BLaER1 treated with 17β-estradiol and CSF1 and Interleukin-3, amounts not matched to agents 10 nM and 100 nM (cell line): ENCODE data around the gene REST.
"Not testable (repeated sequence)": the region's sequence is repeated elsewhere in the genome, so short reads cannot be mapped to it uniquely, and the experiment has no call there.

ENCODE experiments used
- H3K27ac ChIP-seq, 11 experiments: shearing (Covaris generic); formaldehyde crosslinking; 2 replicates each; pipeline ENCODE4 v1.8.1; 2022
- H3K27me3 ChIP-seq, 11 experiments: shearing (Covaris generic); formaldehyde crosslinking; 2 replicates each; pipeline ENCODE4 v1.8.1; 2022
- H3K36me3 ChIP-seq, 11 experiments: shearing (Covaris generic); formaldehyde crosslinking; 2 replicates each; pipeline ENCODE4 v1.8.1; 2022
- H3K4me1 ChIP-seq, 10 experiments: shearing (Covaris generic); formaldehyde crosslinking; 2 replicates each; pipeline ENCODE4 v1.8.1; 2022
- H3K4me2 ChIP-seq, 11 experiments: shearing (Covaris generic); formaldehyde crosslinking; 2 replicates each; pipeline ENCODE4 v1.8.1; 2022
- H3K4me3 ChIP-seq, 10 experiments: shearing (Covaris generic); formaldehyde crosslinking; 2 replicates each; pipeline ENCODE4 v1.8.1; 2022
- H3K9ac ChIP-seq, 11 experiments: shearing (Covaris generic); formaldehyde crosslinking; 2 replicates each; pipeline ENCODE4 v1.8.1; 2022
- H3K9me3 ChIP-seq, 11 experiments: shearing (Covaris generic); formaldehyde crosslinking; replicated peaks in 1 of 11; 2 replicates each; pipeline ENCODE4 v1.8.1; 2022
- H4K20me1 ChIP-seq, 11 experiments: shearing (Covaris generic); formaldehyde crosslinking; 2 replicates each; pipeline ENCODE4 v1.8.1; 2022
- Cebpa-rat ChIP-seq, 11 experiments: shearing (Covaris generic); IDR thresholded peaks; 2 replicates each; pipeline ENCODE4 v1.8.1; 2022

REST gene

DNA sequence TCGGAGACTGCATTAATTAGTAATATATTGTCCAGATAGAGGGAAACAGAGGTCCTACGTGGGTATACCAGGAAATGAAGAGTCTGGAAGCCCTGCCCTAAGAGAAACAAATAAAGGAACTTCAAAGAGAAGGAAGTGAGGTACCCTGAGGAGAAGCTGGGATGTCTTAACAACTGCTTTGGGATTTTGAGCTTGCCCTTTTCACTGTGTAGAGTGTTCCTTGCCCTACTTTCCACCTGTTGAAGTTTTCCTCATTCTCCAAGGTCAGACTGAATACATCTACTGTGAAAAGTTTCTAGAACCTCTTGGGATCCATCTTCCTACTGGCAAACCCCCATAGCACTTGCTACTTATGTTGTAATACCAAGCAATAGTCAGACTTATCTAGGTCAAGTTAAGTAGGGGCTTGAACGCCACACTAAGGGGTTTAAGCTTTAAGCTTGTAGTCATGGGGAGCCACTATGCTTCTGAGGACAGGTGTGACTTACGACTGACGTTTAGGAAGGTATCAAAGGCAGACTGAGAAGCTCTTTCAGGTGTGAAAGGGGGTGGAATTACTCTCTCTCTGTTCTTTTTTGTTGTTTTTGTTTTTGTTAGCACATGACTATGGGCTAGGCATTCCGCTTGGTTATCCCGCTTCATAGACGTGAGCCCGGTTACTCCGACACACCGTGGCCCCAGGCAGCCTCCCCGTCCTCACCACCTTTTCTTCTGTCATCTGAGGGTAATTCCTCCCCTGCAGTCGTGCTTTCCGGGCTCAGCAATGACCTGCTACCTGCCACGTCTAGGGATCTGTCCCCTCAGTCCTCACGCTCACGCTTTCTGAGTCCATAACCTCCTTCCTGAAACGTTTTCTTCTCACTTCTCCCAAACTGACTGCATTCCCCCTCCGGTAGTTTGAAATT is 959 bp upstream of the REST start:
- Histone ChIP-seq H3K27ac (peak overlapping the region in 5 of 11 experiments; percentile 21 to 99 (median 97); a peak in 5 of 22 replicates), H4K20me1 (peaks cover 14 to 34% (median 20%) of the 10 kb centered on the region in 11 experiments; a peak in 20 of 22 replicates), H3K36me3 (peaks cover 7 to 13% (median 11%) of the 10 kb centered on the region in 11 experiments; a peak in 20 of 22 replicates), H3K9me3 (no peaks in the 10 kb centered on the region), H3K27me3 (no peaks in the 10 kb centered on the region), H3K4me3 (peak overlapping the region; percentile 74 to 97 (median 90)), H3K9ac (peak overlapping the region; percentile 88 to 99 (median 96); a peak in 20 of 22 replicates), H3K4me1 (peaks cover 27 to 38% (median 31%) of the 10 kb centered on the region in 10 experiments), H3K4me2 (peak overlapping the region; percentile 79 to 97 (median 87))
- 0 out of 22 replicates have a peak, but pooled peaks of 1 of the 11 experiments have one; percentile 36 for TF ChIP-seq Cebpa-rat (IDR thresholded peaks at IDR 0.05)

DNA sequence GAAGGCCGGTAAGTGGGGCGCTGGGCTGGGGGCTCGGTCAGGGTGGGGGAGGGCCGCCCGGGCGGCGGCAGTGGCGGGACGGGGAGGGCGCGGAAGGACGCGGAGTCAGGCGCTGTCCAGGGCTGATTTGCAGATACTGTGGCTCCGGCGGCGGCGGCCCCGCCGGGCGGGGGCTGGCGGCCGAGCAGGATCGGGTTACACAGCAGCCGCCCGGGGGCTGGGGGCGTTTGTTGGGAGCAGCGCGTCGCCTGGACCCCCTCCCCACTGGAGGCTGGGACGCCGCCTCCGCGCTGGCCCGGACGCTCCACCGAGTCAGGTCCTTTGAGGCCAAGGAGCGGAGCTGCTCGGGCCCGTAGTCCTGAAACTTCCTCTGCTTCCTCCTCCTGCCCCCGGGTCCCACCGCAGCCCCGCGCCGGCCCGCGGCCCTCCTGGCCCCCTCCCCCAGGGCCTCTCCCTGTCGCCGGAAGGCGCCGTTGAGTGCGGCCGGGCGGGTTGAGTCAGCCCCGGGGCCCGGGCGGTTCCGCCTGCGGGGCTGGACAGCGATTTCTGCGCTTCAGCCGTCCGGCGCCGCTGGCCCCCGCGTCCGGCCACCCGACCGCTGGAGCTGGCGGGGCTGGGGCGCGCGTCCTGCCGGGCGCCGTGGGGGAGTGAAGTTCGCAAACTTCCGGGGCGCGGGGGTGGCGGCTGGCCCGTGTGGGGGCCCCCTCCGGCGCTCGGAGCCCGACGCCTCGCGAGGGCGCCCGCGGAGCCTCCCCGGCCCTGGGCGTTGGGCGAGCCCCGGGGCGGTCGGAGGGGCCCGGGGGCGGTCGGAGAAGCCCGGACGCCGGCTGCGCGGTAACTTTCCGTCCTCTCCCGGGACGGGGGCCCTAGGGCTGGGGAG is 746 bp downstream of the REST start:
- Histone ChIP-seq H3K9me3 (no peaks in the 10 kb centered on the region), H3K27ac (peak overlapping the region; percentile 76 to 99 (median 96)), H3K4me2 (peak overlapping the region; percentile 79 to 97 (median 87)), H3K27me3 (no peaks in the 10 kb centered on the region), H4K20me1 (peaks cover 29 to 51% (median 37%) of the 10 kb centered on the region in 11 experiments; a peak in 21 of 22 replicates), H3K36me3 (peaks cover 21 to 30% (median 28%) of the 10 kb centered on the region in 11 experiments), H3K4me1 (peaks cover 43 to 54% (median 47%) of the 10 kb centered on the region in 10 experiments), H3K9ac (peak overlapping the region; percentile 88 to 99 (median 96)), H3K4me3 (peak overlapping the region; percentile 74 to 97 (median 90))
- TF ChIP-seq Cebpa-rat (IDR thresholded peaks at IDR 0.05): no peak

DNA sequence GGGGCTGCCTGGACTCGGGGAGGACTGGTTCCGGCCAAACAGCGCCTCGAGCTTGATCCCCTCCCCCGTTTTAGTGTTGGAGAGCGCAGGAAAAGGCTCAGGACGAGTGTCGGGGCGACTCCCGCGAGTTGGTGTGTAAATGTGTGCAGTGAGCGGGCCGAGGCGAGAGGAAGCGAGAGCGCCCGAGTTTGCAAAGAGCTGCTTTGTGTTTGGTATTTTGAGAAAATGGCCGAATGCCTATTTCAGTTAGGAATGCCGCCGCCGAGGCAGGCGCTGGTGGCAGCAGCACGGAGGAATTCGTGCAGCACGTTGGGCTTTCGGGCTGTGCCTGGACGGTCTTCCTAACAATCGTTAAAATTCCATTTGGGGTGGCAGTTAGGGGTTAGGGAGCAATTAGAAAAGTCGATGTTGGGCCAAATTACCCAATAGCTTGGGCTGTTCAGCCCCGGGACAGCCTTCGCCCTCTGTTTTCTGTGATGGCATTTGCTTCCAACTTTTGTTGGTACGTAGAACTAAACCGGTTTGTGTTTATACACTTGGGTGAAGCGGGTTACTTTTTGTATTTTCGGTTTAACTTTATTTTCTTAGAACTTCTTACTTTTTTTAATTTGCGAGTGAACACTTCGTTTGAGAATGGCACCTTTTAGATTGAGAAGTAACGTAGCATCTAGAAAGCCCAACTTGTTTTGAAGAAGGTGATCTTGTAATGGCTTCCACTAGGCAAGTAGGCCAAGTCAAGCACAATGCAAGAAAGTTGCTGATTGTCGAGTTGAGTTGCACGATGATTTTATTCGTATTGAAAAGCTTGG is 1.6 kb downstream of the REST start:
- H3K9ac ChIP-seq: peak overlapping the region; percentile 88 to 99 (median 96)
- peaks cover 43 to 61% (median 53%) of the 10 kb centered on the region in 10 experiments for H3K4me1 ChIP-seq
- no peaks in the 10 kb centered on the region for H3K9me3 ChIP-seq
- TF ChIP-seq Cebpa-rat (IDR thresholded peaks at IDR 0.05): no peak
- peak overlapping the region; percentile 79 to 97 (median 87) for H3K4me2 ChIP-seq
- peaks cover 38 to 59% (median 45%) of the 10 kb centered on the region in 11 experiments; a peak in 21 of 22 replicates for H4K20me1 ChIP-seq
- no peaks in the 10 kb centered on the region for H3K27me3 ChIP-seq
- H3K4me3 ChIP-seq: peak overlapping the region; percentile 74 to 97 (median 90)
- H3K27ac ChIP-seq: peak overlapping the region; percentile 76 to 99 (median 96)
- peaks cover 28 to 38% (median 36%) of the 10 kb centered on the region in 11 experiments for H3K36me3 ChIP-seq

DNA sequence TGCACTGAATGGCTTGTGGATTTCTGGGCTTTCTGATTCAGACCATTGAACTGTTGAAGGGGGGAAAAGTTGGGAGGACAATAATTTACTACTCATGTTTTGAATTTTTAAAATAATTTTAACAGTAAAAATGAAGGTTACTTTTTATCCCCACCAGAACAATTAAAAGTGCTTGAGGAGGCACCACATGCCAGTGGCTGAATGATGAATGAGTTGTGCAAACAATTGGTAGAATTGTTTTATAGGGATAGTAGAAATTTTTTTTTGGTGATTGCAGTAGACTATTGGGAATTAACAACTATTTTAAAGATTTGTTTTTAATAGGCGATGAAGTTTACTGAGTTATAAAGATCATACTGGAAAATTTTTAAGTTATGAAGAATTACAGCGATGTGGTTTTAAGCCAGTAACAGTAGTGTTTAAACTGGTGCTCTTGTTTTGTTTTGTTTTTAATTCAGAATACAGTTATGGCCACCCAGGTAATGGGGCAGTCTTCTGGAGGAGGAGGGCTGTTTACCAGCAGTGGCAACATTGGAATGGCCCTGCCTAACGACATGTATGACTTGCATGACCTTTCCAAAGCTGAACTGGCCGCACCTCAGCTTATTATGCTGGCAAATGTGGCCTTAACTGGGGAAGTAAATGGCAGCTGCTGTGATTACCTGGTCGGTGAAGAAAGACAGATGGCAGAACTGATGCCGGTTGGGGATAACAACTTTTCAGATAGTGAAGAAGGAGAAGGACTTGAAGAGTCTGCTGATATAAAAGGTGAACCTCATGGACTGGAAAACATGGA is 2.7 kb downstream of the REST start:
- TF ChIP-seq Cebpa-rat (IDR thresholded peaks at IDR 0.05): no peak
- Histone ChIP-seq H3K9ac (peak overlapping the region; percentile 88 to 99 (median 96)), H3K4me3 (peak overlapping the region; percentile 74 to 97 (median 90)), H3K27ac (peak overlapping the region; percentile 76 to 99 (median 96); a peak in 20 of 22 replicates), H3K4me1 (peaks cover 46 to 72% (median 61%) of the 10 kb centered on the region in 10 experiments), H3K4me2 (peak overlapping the region; percentile 79 to 97 (median 87)), H3K9me3 (no peaks in the 10 kb centered on the region), H3K27me3 (no peaks in the 10 kb centered on the region), H4K20me1 (peaks cover 49 to 70% (median 56%) of the 10 kb centered on the region in 11 experiments; a peak in 21 of 22 replicates), H3K36me3 (peaks cover 33 to 49% (median 47%) of the 10 kb centered on the region in 11 experiments)

DNA sequence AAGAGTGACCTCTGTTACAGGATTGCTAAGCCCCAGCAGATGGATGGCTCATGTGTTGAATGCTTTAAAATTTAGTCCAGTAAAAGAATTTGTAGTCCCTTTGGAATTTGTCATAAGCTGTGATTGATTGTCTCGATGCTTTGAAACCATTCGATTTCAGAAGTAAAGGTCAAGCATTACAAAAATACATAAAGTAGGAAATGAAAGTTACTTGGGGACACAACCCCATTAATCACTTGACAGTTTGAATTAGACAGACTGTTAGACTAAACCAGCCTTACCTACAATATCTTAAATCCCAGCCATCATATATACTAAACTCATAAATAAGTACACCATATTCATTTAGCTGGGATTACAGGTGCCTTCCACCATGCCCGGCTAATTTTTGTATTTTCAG is 6.6 kb downstream of the REST start:
- Histone ChIP-seq H3K36me3 (peaks cover 70 to 89% (median 86%) of the 10 kb centered on the region in 11 experiments), H3K4me1 (peaks cover 48 to 75% (median 58%) of the 10 kb centered on the region in 10 experiments), H3K27ac (no peak overlapping the region), H3K9ac (no peak overlapping the region), H3K9me3 (0 out of 22 replicates have a peak, but pooled peaks cover 0 to 4% (median 0%) of the 10 kb centered on the region in 11 experiments), H3K4me2 (peak overlapping the region in 6 of 11 experiments; percentile 5 to 96 (median 56); a peak in 5 of 22 replicates), H3K4me3 (no peak overlapping the region), H3K27me3 (no peaks in the 10 kb centered on the region), H4K20me1 (peaks cover 87 to 100% (median 96%) of the 10 kb centered on the region in 11 experiments)
- no peak for TF ChIP-seq Cebpa-rat (IDR thresholded peaks at IDR 0.05)

DNA sequence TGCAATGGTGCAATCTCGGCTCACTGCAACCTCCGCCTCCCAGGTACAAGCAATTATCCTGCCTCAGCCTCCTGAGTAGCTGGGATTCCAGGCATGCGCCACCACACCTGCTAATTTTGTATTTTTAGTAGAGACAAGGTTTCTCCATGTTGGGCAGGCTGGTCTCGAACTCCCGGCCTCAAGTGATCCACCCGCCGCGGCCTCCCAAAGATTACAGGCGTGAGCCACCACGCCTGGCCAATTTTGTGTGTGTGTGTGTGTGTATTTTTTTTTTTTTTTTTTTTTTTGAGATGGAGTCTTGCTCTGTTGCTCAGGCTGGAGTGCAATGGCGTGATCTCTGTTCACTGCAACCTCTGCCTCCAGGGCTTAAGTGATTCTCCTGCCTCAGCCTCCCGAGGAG is 7.3 kb downstream of the REST start:
- H3K9ac ChIP-seq, H3K27me3 ChIP-seq, H3K9me3 ChIP-seq, H3K4me3 ChIP-seq, H3K27ac ChIP-seq: not testable (repeated sequence)
- Histone ChIP-seq H4K20me1 (peaks cover 90 to 100% (median 99%) of the 10 kb centered on the region in 11 experiments), H3K4me1 (peaks cover 48 to 74% (median 58%) of the 10 kb centered on the region in 10 experiments), H3K36me3 (peaks cover 76 to 95% (median 93%) of the 10 kb centered on the region in 11 experiments), H3K4me2 (peak overlapping the region in 4 of 11 experiments; percentile 1 to 86 (median 22); a peak in 3 of 22 replicates)

DNA sequence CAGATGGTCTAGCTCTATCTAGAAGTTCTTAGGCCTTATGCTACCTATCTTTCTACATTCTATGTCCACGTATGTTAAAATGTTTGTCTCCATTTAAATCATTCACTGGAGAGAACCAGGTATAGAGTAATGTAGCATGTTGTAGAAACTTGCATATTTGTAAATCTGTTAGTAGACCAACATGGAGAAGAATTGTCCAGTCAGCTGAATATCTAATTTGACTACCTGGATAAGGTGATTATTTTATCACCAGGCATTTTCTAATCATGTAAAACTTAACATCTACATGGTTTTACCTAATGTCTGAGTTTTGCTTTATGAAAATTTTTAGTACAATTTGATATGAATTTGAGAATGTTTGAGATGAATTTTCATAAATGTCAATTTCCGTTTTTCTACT is 19.5 kb downstream of the REST start:
- Histone ChIP-seq H3K4me2 (no peak overlapping the region), H3K27me3 (no peaks in the 10 kb centered on the region), H3K36me3 (peaks cover 97 to 100% (median 100%) of the 10 kb centered on the region in 11 experiments), H3K4me1 (no peaks in the 10 kb centered on the region), H3K27ac (no peak overlapping the region), H3K9ac (no peak overlapping the region), H3K9me3 (no peaks in the 10 kb centered on the region), H3K4me3 (no peak overlapping the region), H4K20me1 (peaks cover 50 to 97% (median 90%) of the 10 kb centered on the region in 11 experiments; a peak in 21 of 22 replicates)
- TF ChIP-seq Cebpa-rat (IDR thresholded peaks at IDR 0.05): no peak
